Measurements from ENCODE around the gene NCBP2L. TPM values are rescaled to one million over a fixed set of nuclear protein-coding genes. Genes with fewer than 3 reads are reported as not detected.

The NCBP2L gene
- polyA plus RNA-seq, 3 donors = not detected

GRCh38 chrX:107776649-107777535, 641 bp upstream of the NCBP2L start:
- Mint-ChIP-seq H3K4me1 (peaks cover 17% of the 10 kb centered on the region), H3K9me3 (peaks cover 0 to 6% (median 0%) of the 10 kb centered on the region in 7 donors), H3K4me3 (peak overlapping the region; percentile 80 to 98), H3K27ac (peak overlapping the region in 1 of 7 donors; percentile 37), H3K27me3 (ENCODE audit: low read depth in 3 of 3) (peaks cover 21 to 38% (median 34%) of the 10 kb centered on the region in 3 donors), H3K36me3 (peaks cover 0 to 2% of the 10 kb centered on the region in 2 donors)
- Histone ChIP-seq H3K27me3 (ENCODE audit: control insufficient read depth in 2 of 2, insufficient read depth in 2 of 2, low read length in 2 of 2) (peaks cover 12 to 32% of the 10 kb centered on the region in 2 donors), H3K9me3 (replicated peaks in 1 of 2; ENCODE audit: control insufficient read depth in 1 of 2, insufficient read depth in 1 of 2, low read length in 2 of 2) (peaks cover 0 to 7% of the 10 kb centered on the region in 2 donors), H3K4me3 (replicated peaks in 1 of 3; ENCODE audit: low read depth in 2 of 3, low read length in 3 of 3) (peak overlapping the region; percentile 30 to 72 (median 44)), H3K79me2 (ENCODE audit: insufficient read depth, low read length) (no peaks in the 10 kb centered on the region), H2AFZ (ENCODE audit: insufficient read depth, low read depth, low read length, poor library complexity, severe bottlenecking) (peak overlapping the region; percentile 71), H3K36me3 (replicated peaks in 1 of 2; ENCODE audit: control insufficient read depth in 1 of 2, insufficient read depth in 2 of 2, low read length in 2 of 2) (no peaks in the 10 kb centered on the region), H3K4me1 (ENCODE audit: control insufficient read depth in 1 of 2, insufficient read depth in 2 of 2, low read length in 2 of 2) (peaks cover 19 to 23% of the 10 kb centered on the region in 2 donors), H4K20me1 (ENCODE audit: insufficient read depth, low read length) (no peaks in the 10 kb centered on the region), H3K9ac (ENCODE audit: insufficient read depth, low read length, poor library complexity, severe bottlenecking) (no peak overlapping the region), H3K4me2 (replicated peaks; ENCODE audit: extremely low read depth, low read length, poor library complexity, severe bottlenecking) (peak overlapping the region; percentile 83), H3K27ac (ENCODE audit: low read depth in 1 of 2, low read length in 2 of 2) (no peak overlapping the region)
- 11% methylated on average over 6 of the region's 20 CpGs for WGBS (ENCODE audit: insufficient coverage)
- intact Hi-C loops (cut with micrococcal nuclease) = loop anchor here (5.0 kb wide), 4 partner anchors 55 to 240 kb away; no protein-coding TSS in a partner anchor
- TF ChIP-seq CTCF (IDR thresholded peaks at IDR 0.05) = peak; percentile 61
- peak; percentile 67 to 76 (median 72) for DNase-seq

DNA sequence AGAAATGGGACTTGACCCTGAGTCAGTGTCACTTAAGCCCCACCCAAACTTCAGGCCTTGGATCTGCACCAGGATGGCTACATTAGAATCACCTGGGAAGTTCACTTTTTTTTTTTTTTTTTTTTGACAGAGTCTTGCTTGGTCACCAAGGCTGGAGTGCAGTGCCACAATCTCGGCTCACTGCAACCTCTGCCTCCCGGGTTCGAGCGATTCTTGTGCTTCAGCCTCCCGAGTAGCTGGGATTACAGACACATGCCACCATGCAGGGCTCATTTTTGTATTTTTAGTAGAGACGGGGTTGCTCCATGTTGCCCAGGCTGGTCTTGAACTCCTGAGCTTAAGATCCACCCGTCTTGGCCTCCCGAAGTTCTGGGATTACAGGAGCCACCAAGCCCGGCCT, 3.0 kb downstream of the NCBP2L start:
- peaks cover 12% of the 10 kb centered on the region for H3K4me1 Mint-ChIP-seq

More for the DNA sequence above, 3.0 kb downstream of the NCBP2L start:
- Histone ChIP-seq H2AFZ (ENCODE audit: insufficient read depth, low read depth, low read length, poor library complexity, severe bottlenecking) (no peak overlapping the region), H3K36me3 (replicated peaks in 1 of 2; ENCODE audit: control insufficient read depth in 1 of 2, insufficient read depth in 2 of 2, low read length in 2 of 2) (no peaks in the 10 kb centered on the region), H4K20me1 (ENCODE audit: insufficient read depth, low read length) (no peaks in the 10 kb centered on the region), H3K9me3 (replicated peaks in 1 of 2; ENCODE audit: control insufficient read depth in 1 of 2, insufficient read depth in 1 of 2, low read length in 2 of 2) (no peaks in the 10 kb centered on the region), H3K4me1 (ENCODE audit: control insufficient read depth in 1 of 2, insufficient read depth in 2 of 2, low read length in 2 of 2) (peaks cover 11 to 16% of the 10 kb centered on the region in 2 donors), H3K4me2 (replicated peaks; ENCODE audit: extremely low read depth, low read length, poor library complexity, severe bottlenecking) (no peak overlapping the region), H3K79me2 (ENCODE audit: insufficient read depth, low read length) (no peaks in the 10 kb centered on the region), H3K27me3 (ENCODE audit: control insufficient read depth in 2 of 2, insufficient read depth in 2 of 2, low read length in 2 of 2) (peaks cover 3 to 8% of the 10 kb centered on the region in 2 donors), H3K27ac (ENCODE audit: low read depth in 1 of 2, low read length in 2 of 2) (no peak overlapping the region), H3K9ac (ENCODE audit: insufficient read depth, low read length, poor library complexity, severe bottlenecking) (no peak overlapping the region), H3K4me3 (replicated peaks in 1 of 3; ENCODE audit: low read depth in 2 of 3, low read length in 3 of 3) (no peak overlapping the region)
- peaks cover 12 to 17% (median 15%) of the 10 kb centered on the region in 3 donors for H3K27me3 Mint-ChIP-seq (ENCODE audit: low read depth in 3 of 3)
- no CpG with 5 or more reads among the region's 9 CpGs for WGBS (ENCODE audit: insufficient coverage)
- H3K27ac Mint-ChIP-seq = no peak overlapping the region
- H3K4me3 Mint-ChIP-seq = no peak overlapping the region
- DNase-seq = no peak
- no peak for TF ChIP-seq CTCF (IDR thresholded peaks at IDR 0.05)
- H3K9me3 Mint-ChIP-seq = peaks cover 0 to 6% (median 0%) of the 10 kb centered on the region in 7 donors
- intact Hi-C loops (cut with micrococcal nuclease) = no loop called here
- H3K36me3 Mint-ChIP-seq = peaks cover 0 to 2% of the 10 kb centered on the region in 2 donors

All from CD14-positive monocyte (primary cell).